A673 (cell line): ENCODE data around the gene ECHS1. TPM values are rescaled to one million over a fixed set of nuclear protein-coding genes. Genes with fewer than 3 reads are reported as not detected.

Experiments used
- BruUV-seq: library from RNA; stranded (reverse); fragments of 400-500 nt; replicated peaks from 2 replicates; lab custom pipeline; 2021; lab: Mats Ljungman, UMichigan
- CTCF ChIA-PET: fragments of 300-600 bp; sonication (Branson Sonifier 250); formaldehyde crosslinking; loops from one replicate; lab custom pipeline; 2022; ENCODE audit warnings: antibody characterized with exemption; lab: Charles Lee
- POLR2A ChIA-PET: fragments of 300-600 bp; sonication (Branson Sonifier 250); formaldehyde crosslinking; loops from one replicate; lab custom pipeline; 2022; ENCODE audit warnings: antibody characterized with exemption; ENCODE audit not compliant: low non-redundant PET; lab: Charles Lee
- DNase-seq: peaks from one replicate; pipeline ENCODE4 v3.0.0-alpha.2; 2015; ENCODE audit warnings: low spot score
- H3K27ac ChIP-seq: fragments of 200-600 bp; sonication (generic); 2 replicates; pipeline ENCODE4 v1.5.1; 2016; ENCODE audit warnings: mixed run types, low read depth, mild to moderate bottlenecking, mixed read lengths, antibody characterized with exemption, low read length; ENCODE audit not compliant: poor library complexity, severe bottlenecking
- H3K27me3 ChIP-seq: fragments of 200-600 bp; sonication (generic); replicated peaks from 2 replicates; pipeline ENCODE4 v1.6.1; 2017; ENCODE audit warnings: mixed run types, low read depth, mild to moderate bottlenecking, mixed read lengths, antibody characterized with exemption, low read length; ENCODE audit not compliant: insufficient read depth, poor library complexity
- H3K36me3 ChIP-seq: fragments of 200-600 bp; sonication (generic); 2 replicates; pipeline ENCODE4 v1.6.1; 2016; ENCODE audit warnings: mixed run types, mild to moderate bottlenecking, mixed read lengths, antibody characterized with exemption, low read length; ENCODE audit not compliant: insufficient read depth, poor library complexity, severe bottlenecking
- H3K4me1 ChIP-seq: fragments of 200-600 bp; sonication (generic); 2 replicates; pipeline ENCODE4 v1.6.1; 2017; ENCODE audit warnings: mixed run types, mild to moderate bottlenecking, mixed read lengths, antibody characterized with exemption, low read length; ENCODE audit not compliant: insufficient read depth, poor library complexity, severe bottlenecking
- H3K4me3 ChIP-seq: fragments of 200-600 bp; sonication (generic); 2 replicates; pipeline ENCODE4 v1.5.1; 2016; ENCODE audit warnings: low read depth, mixed run types, mild to moderate bottlenecking, mixed read lengths, low read length; ENCODE audit not compliant: poor library complexity, severe bottlenecking
- H3K9me3 ChIP-seq: fragments of 200-600 bp; sonication (generic); 2 replicates; pipeline ENCODE4 v1.6.1; 2016; ENCODE audit warnings: mixed run types, low read depth, mild to moderate bottlenecking, mixed read lengths, antibody characterized with exemption, low read length; ENCODE audit not compliant: poor library complexity, severe bottlenecking
- EZH2 ChIP-seq: fragments of 200-600 bp; sonication (generic); IDR thresholded peaks from 2 replicates; pipeline ENCODE4 v1.6.1; 2017; ENCODE audit warnings: borderline replicate concordance, low read depth, mild to moderate bottlenecking, mixed read lengths, antibody characterized with exemption, low read length; ENCODE audit not compliant: poor library complexity, severe bottlenecking
- intact Hi-C: fragments of 100-400 bp; cut with micrococcal nuclease; formaldehyde crosslinking; loops from one replicate; pipeline ENCODE4 v1.10.0; 2022; ENCODE audit not compliant: unreplicated experiment
- total RNA-seq: library from RNA; stranded (reverse); gene quantifications from 2 replicates; pipeline ENCODE4 v1.2.3, GENCODE V29; 2021
- TF ChIP-seq, protein P1 (sequence below): fragments of 300-800, 200-600 bp; sonication (generic); conservative IDR thresholded peaks from 2 replicates; pipeline ENCODE4 v1.5.1; 2017; ENCODE audit warnings: low read depth, mild to moderate bottlenecking, antibody characterized with exemption, low read length, moderate library complexity, mixed read lengths

ECHS1 gene
- total RNA-seq, 1 experiment from 2014 or later: 96.3 TPM

DNA sequence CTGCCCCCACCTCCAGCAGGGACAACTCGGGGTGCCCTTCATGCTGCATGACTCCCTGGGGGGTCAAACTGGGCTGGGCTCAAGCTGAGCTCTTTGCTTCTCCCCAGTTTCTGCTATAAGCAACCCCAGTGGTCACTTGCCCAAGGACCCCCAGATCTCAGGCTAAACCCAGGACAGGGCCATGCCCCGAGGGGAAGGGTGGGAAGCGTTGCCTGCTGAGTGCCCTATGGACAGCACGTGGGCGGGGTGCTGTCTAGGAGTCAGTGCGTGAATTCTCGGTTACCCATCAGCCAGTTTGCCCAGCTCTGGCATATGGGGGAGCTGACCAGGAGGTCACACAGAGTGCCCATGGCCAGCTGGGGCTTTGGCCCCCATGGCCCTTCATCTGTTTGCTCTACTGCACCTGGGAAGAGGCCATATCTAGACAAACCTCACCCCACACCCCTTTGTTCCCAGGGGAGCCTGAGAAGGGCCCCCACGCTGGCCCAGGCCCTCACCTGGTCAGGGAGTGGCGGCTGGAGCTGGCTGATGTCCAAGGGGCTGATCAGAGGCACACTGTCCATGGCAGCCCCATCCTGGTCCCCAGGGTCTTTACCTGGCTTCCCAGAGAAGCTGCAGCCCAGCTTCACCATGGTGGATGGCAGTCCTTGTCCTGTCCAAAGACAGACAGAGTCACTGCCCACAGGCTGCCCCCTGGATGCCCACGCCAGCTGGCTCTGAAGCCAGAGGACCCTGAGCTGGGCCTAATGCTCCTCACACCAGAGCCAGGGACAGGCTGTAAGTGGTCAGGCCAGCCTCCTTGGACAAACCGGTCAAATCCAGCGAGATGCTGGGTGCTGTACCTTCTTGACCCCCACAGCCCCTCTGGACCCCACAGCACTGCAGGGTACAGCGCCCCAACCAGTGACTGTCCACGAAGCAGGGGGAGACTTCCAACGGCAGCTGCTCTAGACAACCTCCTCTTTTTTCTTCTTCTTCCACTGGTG, 44.5 kb downstream of the ECHS1 start:
- no peaks in the 10 kb centered on the region for H3K9me3 ChIP-seq
- TF ChIP-seq EZH2: no peak
- TF ChIP-seq, protein P1, sequence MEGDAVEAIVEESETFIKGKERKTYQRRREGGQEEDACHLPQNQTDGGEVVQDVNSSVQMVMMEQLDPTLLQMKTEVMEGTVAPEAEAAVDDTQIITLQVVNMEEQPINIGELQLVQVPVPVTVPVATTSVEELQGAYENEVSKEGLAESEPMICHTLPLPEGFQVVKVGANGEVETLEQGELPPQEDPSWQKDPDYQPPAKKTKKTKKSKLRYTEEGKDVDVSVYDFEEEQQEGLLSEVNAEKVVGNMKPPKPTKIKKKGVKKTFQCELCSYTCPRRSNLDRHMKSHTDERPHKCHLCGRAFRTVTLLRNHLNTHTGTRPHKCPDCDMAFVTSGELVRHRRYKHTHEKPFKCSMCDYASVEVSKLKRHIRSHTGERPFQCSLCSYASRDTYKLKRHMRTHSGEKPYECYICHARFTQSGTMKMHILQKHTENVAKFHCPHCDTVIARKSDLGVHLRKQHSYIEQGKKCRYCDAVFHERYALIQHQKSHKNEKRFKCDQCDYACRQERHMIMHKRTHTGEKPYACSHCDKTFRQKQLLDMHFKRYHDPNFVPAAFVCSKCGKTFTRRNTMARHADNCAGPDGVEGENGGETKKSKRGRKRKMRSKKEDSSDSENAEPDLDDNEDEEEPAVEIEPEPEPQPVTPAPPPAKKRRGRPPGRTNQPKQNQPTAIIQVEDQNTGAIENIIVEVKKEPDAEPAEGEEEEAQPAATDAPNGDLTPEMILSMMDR: no peak
- no peak for DNase-seq
- intact Hi-C loops: loop anchor here (5.0 kb wide), 1 partner anchor 194 kb away; no protein-coding TSS in a partner anchor
- peaks cover 36% of the 10 kb centered on the region for H3K27me3 ChIP-seq
- CTCF ChIA-PET: interaction anchor here (0.6 to 1.5 kb wide), 5 partner anchors 12 to 191 kb away, joined by 3 to 6 read pairs (median 4); partner anchors contain the start of gene PRAP1
- BruUV-seq: no TSS peak
- H3K36me3 ChIP-seq: no peaks in the 10 kb centered on the region
- POLR2A ChIA-PET: no interaction called here
- peaks cover 15% of the 10 kb centered on the region for H3K4me1 ChIP-seq
- no peak overlapping the region for H3K27ac ChIP-seq
- no peak overlapping the region for H3K4me3 ChIP-seq

DNA sequence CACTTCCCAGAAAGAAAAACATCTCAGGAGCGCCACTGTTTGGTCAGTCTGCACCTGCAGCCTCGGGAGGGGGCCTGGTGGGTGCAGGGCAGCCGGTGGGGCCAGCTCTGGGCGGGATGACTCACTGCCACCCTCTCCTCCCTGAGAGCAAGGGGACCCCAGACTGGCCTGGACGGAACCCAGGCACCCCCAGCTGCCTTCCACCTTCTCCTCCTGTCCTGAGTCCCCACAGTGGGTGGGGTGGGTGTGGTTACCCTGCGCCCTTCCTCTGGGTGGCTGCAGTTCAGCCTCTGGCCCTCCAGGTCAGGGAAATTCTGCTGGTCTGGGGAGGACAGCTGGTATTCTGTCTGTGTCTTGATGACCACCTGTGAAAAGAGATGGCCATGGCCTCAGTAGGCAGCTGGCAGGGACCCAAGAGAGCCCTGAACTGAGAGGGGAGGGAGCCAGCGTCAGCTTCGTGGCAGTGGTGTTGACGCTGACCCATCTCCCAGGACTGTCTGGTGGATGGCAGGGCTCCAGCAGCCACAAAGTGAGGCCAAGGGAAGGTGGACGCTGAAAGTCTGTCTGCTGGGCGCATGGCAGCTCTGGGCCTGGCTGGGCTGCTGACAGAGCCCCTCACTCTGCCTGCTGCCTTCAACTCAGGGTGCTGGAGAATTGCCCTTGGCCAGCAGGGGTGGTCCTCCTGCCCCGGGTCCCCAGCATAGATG, 45.4 kb downstream of the ECHS1 start:
- ChIA-PET POLR2A (no interaction called here), CTCF (no interaction called here)
- Histone ChIP-seq H3K27me3 (peaks cover 31% of the 10 kb centered on the region), H3K27ac (no peak overlapping the region), H3K36me3 (no peaks in the 10 kb centered on the region), H3K4me3 (no peak overlapping the region), H3K9me3 (no peaks in the 10 kb centered on the region), H3K4me1 (peaks cover 15% of the 10 kb centered on the region)
- BruUV-seq: no TSS peak
- TF ChIP-seq, protein P1: no peak
- TF ChIP-seq EZH2: no peak
- intact Hi-C loops: loop anchor here (5.0 kb wide), 1 partner anchor 194 kb away; no protein-coding TSS in a partner anchor
- DNase-seq: no peak
